Activated gamma-delta T cell treated with anti-CD3 and anti-CD28 coated beads, Interleukin-2, amount 50 U/mL, for 16 hours (primary cell): ENCODE results near the gene HSD17B14.
A peak's percentile ranks its signal among the peaks of the same experiment; 100 is the strongest.
"Not testable (repeated sequence)": the region's sequence is repeated elsewhere in the genome, so short reads cannot be mapped to it uniquely, and the experiment has no call there.

Experiments
- DNase-seq: peaks from one replicate; pipeline ENCODE4 v3.0.0-alpha.2; 2020; ENCODE audit warnings: low read depth

Gene HSD17B14

DNA sequence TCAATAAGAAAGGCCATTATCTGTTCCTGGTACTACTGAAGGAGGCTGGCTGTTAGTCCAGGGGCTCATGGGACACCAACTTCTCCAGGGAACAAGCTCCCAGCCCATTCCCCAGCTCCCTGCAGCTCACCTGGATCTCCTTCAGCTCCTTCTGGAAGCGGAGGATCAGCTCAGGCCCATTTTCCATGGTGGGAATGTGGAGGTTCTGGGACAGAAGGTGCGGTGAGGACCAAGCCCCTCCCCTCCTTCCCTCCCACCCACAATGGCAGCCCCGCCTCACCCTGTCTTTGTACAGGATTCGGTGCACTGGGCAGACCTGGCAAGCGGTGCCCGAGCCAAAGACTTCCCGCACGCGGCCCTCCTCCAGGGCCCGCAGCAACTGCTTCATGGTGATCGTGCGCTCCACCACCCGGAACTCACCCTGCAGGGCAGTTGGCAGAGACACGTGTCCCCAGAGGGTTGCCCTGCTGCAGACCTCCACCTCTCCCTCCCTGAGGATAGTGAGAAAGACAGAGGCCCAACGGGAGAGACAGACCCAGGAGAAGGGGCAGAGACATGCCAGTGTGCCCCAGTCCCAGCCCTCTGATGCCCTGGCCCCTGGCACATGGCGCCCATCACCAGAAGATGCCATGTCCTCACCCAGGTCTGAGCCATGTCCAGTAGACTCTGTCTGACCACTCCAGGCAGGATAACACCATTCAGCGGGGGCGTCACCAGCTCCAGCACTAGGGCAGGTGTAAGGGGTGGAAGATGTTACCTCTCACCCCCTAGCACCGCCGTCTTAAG is 39.8 kb downstream of the HSD17B14 start:
- DNase-seq = no peak

DNA sequence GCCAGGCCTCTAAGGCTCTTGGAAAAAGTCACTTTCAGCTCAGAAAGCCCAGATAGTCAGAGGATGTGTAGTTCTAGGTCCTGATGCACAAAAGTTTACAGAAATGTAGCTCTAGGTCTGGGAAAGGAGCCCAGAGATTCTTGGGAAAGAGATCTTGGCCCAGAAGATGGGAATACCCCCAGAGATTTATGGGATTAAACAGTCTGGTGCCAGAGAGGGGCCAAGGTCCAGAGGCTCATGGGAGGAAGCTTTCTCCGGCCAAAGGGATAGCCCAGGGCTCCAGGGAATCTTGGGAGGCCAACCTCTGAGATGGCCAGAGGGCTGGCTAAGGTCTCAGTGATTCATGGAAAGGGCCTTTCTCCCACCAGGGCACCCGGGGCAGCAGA is 40.6 kb downstream of the HSD17B14 start:
- no peak for DNase-seq

DNA sequence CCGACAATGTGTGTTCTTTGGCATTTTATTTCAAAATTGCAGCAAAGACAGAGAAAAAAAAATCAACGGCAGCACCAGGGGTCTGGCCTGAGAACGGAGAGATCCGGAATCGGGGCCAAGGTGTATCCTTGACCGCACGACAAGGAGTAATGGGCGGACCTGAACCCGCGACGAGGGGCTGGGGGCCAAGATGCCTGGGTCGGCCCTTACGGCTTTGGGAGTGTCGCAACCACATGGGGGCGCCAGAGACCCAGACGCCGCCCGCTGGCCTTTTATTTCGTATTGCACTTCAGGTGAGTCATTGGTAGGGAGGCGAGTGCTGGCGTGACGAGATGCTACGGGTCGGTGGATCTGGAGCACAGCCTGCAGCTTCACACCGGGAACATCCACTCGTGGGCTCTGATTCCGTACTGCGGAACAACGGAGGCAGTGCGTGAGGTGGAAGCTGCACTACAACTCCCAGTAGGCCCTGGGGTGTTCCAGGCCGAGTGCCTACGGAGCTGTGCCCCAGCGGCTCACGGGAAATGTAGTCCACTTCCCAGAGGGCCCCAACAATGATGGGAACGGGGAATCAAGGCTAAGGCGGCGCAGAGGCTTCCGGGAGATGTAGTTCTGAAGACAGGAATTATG is 41.1 kb downstream of the HSD17B14 start:
- DNase-seq = peak; percentile 74

DNA sequence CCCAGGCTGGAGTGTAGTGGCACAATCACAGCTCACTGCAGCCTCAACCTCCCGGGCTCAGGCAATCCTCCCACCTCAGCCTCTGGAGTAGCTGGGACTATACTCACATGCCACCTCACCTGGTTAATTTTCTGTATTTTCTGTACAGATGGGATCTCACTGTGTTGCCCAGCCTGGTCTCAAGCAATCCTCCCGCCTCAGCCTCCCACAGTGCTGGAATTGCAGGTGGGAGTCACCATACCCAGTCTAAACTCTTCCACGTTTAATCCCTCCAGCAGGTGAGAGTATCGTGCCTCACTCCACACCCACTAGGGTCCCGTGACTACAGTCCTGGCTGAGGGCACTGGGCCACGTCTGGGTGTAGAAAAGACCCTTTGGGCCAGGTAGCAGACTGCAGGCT is 42.0 kb downstream of the HSD17B14 start:
- DNase-seq = no peak

DNA sequence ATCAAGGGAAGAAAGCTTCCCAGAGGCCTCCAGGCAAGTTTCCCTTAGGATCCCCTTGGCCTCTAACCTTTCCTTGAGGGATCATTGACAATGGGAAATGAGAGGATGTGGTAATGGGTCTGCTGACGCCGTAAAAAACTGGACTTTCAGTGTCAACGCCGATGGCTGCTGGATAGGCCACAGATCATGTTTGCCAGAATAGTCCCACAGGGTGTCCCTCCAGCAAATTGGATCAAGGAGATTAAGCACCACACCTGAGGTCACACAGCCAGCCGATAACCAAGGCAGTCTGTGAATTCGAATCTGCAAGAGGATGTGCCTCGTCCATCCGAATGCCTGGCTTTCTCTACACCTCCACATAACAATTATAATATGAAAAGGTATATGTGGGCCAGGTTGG is 43.0 kb downstream of the HSD17B14 start:
- DNase-seq = no peak

DNA sequence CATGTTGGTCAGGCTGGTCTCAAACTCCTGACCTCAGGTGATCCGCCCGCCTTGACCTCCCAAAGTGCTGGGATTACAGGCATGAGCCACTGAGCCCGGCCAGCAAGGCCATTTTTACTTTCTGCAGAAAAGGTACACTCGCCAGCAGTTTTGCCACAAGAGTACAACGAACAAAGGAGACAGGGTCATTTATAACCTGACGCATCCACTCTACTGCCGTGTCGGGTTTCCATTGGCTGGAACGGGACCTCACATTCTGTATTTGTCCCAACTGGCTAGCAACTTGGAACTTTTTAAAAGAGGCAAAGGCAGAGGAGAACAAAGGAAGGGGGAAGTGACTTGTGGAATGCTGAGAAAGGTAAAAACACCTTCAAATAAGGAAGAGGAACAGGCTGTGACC is 49.0 kb downstream of the HSD17B14 start:
- not testable (repeated sequence) for DNase-seq

DNA sequence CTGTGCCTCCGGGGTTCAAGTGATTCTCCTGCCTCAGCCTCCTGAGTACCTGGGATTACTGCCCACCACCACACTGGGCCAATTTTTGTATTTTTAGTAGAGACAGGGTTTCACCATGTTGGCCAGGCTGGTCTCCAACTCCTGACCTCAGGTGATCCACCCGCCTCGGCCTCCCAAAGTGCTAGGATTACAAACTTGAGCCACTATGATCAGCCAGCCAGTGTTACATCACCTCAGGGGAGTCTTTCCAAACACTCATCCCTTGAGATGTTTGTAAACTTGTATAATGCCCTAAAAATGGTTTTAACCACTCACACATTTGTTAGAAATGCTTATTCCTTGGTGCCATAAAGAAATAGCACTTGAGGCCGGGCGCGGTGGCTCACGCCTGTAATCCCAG is 49.9 kb downstream of the HSD17B14 start:
- not testable (repeated sequence) for DNase-seq

DNA sequence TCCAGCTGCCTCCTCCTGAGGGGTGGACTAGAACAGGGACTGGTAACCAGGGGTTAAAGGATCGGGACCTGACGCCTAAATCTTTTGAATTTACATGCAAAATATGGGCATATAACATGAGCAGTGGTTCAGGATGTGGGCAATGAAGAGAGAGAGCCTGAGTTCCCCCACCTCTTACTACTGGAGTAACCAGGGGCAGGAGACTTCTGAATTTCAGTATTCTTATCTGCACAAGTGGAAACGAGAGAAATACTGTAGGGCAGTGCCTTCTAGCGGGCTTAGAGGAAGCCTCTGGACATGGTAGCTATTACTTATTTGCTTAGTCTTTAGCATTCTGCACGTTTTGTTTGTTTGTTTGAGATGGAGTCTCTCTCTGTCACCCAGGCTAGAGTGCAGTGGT is 51.8 kb downstream of the HSD17B14 start:
- DNase-seq = no peak

DNA sequence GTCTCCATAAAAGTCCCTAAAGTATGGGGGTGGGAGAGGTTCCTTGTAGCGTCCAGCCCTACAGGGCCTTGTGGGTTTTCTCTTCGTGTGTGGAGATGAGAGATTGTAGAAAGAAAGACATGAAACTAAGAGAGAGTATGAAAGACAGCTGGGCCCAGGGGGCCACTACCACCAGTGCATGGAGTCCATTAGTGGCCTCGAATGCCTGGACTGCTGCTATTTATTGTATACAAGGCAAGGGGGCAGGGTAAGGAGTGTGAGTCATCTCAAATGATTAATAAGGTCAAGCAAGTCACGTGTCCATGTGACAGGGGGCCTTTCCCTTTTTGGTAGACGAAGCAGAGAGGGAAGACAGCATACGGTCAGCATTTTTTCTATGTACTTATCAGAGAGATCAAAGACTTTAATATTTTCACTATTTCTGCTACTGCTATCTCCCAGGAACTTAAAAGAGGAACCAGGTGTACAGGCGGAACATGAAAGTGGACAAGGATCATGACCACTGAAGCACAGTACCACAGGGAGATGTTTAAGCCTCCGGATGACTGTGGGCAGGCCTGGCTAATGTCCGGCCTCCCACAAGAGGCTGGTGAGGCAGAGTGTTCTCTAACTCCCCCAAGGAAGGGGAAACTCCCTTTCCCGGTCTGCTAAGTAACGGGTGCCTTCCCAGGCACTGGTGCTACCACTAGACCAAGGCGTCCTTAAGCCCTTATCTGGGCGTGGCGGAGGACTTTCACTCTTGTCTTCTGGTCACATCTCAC is 55.5 kb downstream of the HSD17B14 start:
- no peak for DNase-seq

DNA sequence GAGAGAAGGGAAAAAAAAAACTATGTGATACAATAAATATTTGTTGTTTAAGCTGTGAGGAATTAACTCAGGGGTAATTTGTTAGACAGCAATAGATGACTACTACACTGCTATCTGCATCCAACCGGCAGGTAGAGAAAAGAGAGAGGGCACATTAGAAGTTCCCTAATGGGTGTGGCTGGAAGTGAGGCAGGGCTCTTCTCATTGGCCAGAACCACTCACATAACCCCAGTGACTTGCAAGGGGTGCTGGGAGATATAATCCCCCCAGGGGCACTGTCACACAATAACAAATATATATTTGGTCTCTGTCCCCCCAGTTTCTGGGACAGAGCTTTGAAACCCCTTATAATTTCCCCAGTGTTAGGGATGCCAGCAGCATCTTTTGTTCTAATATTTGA is 56.7 kb downstream of the HSD17B14 start:
- DNase-seq = no peak

DNA sequence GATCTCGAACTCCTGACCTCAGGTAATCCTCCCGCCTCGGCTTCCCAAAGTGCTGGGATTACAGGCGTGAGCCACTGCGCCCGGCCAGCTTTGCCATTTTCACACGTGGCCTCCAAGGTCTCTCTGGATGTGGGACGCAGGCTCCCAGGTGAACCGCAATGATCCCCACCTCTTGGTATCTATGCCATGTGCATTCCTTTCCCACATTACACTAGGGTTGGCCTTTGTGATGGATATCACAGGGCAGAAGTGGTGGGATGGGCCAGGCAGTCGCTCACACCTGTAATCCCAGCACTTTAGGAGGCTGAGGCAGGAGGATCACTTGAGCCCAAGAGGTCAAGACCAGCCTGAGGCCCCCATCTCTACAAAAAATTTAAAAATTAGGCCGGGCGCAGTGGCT is 58.6 kb downstream of the HSD17B14 start:
- DNase-seq = no peak

DNA sequence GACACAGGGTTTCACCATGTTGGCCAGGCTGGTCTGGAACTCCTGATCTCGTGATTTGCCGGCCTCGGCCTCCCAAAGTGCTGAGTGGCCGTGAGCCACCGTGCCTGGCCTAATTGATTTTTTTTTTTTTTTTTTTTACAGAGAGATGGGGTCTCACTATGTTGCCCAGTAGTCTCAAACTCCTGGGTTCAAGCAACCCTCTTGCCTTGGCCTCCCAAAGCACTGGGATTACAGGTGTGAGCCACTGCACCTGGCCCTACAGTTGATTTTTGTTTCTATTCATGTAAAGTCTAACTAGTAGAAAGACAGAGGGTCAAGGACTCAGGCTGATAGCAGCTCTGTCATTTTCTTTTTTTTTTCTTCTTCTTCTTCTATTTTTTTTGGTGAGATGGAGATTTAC is 59.2 kb downstream of the HSD17B14 start:
- no peak for DNase-seq

DNA sequence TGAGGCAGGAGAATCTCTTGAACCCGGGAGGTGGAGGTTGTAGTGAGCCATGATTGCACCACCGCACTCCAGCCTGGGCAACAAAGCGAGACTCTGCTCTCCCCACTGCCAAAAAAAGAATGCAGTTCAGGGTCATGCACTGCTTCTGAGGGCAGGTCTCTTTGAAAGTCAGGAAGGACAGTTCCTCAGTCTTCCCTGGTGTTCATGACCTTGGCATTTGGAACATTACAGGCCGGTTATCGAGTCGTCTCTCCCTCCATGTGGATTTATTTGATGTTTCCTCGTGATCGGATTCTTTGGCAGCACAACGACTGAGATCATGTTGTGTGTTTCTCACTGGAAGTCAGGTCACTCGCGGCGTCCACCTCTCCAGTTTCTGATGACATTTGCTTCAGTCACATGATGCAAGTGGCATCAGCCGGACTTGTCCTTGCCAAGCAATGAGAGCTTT is 63.8 kb downstream of the HSD17B14 start:
- DNase-seq = no peak

DNA sequence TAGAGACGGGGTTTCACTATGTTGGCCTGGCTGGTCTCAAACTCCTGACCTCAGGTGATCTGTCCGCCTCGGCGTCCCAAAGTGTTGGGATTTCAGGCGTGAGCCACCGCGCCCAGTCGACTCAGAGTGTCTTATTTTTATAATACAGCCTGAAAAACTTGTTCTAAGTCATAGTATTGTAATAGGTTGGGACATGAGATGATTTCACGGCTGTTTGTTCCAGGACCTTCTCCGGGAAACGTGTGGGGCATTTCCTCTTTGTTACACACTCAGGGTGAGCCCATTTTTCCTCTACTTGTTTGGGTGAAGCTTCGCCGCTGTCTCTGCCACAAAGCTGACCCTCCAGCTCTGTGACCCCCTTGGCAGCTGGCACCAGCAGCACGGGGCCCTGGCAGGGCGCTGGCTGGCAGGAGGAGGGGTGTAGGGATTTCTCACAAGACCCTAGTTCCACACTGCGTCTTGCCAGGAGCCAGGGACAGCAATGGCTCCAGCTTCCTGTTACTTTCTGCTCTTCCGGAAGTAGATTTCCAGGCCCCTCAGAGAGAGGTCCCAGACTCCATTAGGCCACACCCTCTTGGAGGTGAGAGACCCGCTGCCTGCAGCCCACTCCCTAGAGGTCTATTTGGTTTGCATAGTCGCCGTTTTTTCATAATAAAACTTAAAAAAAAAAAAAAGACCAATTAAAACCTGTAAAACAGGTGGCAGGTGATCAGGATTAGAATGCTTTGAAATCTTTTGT is 65.4 kb downstream of the HSD17B14 start:
- DNase-seq = no peak

DNA sequence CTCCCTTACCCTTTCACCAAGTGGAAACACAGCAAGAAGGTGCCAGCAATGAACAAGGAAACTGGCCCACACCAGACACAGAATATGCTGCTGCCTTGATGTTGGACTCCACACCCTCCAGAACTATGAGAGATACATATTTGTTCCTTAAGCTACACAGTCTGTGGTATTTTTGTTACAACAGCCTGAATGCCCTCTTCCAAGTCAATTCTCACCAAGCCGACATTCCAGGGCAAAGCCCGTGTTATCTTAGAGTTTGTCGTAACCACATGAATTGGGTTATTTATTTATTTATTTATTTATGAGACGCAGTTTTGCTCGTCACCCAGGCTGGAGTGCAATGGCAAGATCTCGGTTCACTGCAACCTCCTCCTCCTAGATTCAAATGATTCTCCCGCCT is 66.0 kb downstream of the HSD17B14 start:
- no peak for DNase-seq

DNA sequence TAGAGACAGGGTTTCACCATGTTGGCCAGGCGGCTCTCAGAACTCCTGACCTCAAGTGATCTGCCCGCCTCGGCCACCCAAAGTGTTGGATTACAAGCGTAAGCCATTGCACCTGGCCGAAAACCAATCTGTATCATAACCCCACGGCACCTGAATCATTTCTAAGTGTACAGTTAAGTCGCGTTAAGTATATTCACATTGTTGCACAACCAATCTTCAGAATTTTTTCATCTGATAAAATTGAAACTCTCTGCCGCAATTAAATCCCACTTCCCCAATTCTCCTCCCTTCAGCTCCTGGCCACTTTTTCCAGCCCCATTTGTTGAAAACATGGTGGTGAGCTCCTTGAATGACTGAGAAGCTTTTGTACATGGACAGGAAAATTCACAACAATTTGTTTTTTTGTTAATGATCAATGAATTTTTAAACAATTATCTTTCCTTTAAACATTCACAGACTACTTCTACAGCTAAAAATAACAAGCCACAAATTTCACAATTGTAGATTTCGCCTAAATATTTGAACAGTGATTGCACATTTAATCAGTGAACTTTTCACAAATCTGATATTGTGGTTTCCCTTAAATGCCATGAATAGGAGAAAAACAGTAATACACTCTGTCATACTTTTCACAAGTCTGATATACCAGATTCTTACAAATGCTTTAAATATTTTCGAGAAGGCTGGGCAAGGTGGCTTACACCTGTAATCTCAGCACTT is 67.1 kb downstream of the HSD17B14 start:
- no peak for DNase-seq

DNA sequence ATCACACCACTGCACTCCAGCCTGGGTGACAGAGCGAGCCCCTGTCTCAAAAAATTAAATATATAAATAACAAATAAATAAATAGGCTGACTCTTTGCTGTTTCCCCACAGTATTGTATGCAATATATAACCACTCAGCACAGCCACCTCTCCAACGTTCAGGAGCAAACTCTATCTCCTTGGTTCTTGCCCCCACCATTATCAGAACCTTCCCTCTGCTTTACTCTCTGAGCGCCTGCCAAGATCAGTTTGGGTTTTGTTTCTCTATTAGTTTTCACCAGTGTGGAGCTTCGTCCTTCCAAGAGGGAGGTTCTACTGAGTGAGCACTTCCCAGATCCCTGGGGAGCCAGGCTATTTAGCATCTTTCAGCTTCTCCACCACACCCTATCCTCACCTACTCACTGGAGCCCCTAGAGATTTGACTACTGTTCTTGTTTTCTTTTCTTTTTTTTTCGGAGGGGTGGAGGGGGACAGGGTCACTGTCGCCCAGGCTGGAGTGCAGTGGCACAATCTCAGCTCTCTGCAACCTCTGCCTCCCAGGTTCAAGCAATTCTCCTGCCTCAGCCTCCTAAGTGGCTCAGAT is 68.0 kb downstream of the HSD17B14 start:
- not testable (repeated sequence) for DNase-seq

DNA sequence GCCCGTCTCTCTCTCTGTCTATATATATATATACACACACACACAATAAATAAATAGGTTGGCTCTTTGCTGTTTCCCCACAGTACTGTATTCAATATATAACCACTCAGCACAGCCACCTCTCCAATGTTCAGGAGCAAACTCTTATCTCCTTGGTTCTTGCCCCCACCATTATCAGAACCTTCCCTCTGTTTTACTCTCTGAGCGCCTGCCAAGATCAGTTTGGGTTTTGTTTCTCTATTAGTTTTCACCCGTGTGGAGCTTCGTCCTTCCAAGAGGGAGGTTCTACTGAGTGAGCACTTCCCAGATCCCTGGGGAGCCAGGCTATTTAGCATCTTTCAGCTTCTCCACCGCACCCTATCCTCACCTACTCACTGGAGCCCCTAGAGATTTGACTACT is 70.5 kb downstream of the HSD17B14 start:
- not testable (repeated sequence) for DNase-seq
